Fibroblast of lung (primary cell): ENCODE measurements around the gene DPYD. TPM values are rescaled to one million over a fixed set of nuclear protein-coding genes. Genes with fewer than 3 reads are reported as not detected.

Source experiments
- DNase-seq, 2 donors: peaks; one replicate each; pipeline versions ENCODE4 v3.0.0 to v3.0.0-alpha.2; 2010; ENCODE audit warnings: low read depth in 2 of 2
- H2AFZ ChIP-seq: 2 replicates; pipeline ENCODE4 v1.5.1; 2012; ENCODE audit warnings: low read length, control low read depth, inconsistent platforms
- H3K27ac ChIP-seq: 2 replicates; pipeline ENCODE4 v1.5.1; 2011; ENCODE audit warnings: low read length, control low read depth; ENCODE audit not compliant: insufficient read depth
- H3K27me3 ChIP-seq: 2 replicates; pipeline ENCODE4 v1.5.1; 2011; ENCODE audit warnings: mild to moderate bottlenecking, low read length; ENCODE audit not compliant: control insufficient read depth, insufficient read depth
- H3K36me3 ChIP-seq: 2 replicates; pipeline ENCODE4 v1.5.1; 2011; ENCODE audit warnings: low read length; ENCODE audit not compliant: control insufficient read depth, insufficient read depth
- H3K4me1 ChIP-seq: 2 replicates; pipeline ENCODE4 v1.5.1; 2011; ENCODE audit warnings: low read length; ENCODE audit not compliant: control insufficient read depth, insufficient read depth; ENCODE audit errors: extremely low read depth
- H3K4me2 ChIP-seq: 2 replicates; pipeline ENCODE4 v1.5.1; 2011; ENCODE audit warnings: low read length, control low read depth; ENCODE audit not compliant: insufficient read depth; ENCODE audit errors: extremely low read depth
- H3K4me3 ChIP-seq, 4 experiments: fragments of 200-600 bp in 1 of 4; sonication (generic) in 1 of 4; replicated peaks in 1 of 4; 2 replicates each; pipeline ENCODE4 v1.5.1; 2011 to 2016; ENCODE audit warnings: low read length in 4 of 4, low read depth in 3 of 4, mild to moderate bottlenecking in 3 of 4, control low read depth in 2 of 4, inconsistent platforms in 1 of 4, mixed read lengths in 1 of 4; ENCODE audit not compliant: insufficient read depth in 1 of 4; ENCODE audit errors: control extremely low read depth in 1 of 4
- H3K79me2 ChIP-seq: 2 replicates; pipeline ENCODE4 v1.5.1; 2012; ENCODE audit warnings: mild to moderate bottlenecking, low read length, inconsistent platforms; ENCODE audit not compliant: control insufficient read depth, insufficient read depth
- H3K9ac ChIP-seq: 2 replicates; pipeline ENCODE4 v1.5.1; 2011; ENCODE audit warnings: mild to moderate bottlenecking, low read length, control low read depth; ENCODE audit not compliant: insufficient read depth
- H3K9me3 ChIP-seq: 2 replicates; pipeline ENCODE4 v1.5.1; 2012; ENCODE audit warnings: low read depth, low read length; ENCODE audit not compliant: control insufficient read depth, insufficient read depth
- H4K20me1 ChIP-seq: 2 replicates; pipeline ENCODE4 v1.5.1; 2011; ENCODE audit warnings: low read length; ENCODE audit not compliant: control insufficient read depth, insufficient read depth; ENCODE audit errors: extremely low read depth
- EZH2 ChIP-seq: IDR thresholded peaks from 2 replicates; pipeline ENCODE4 v1.5.1; 2012; ENCODE audit warnings: low read length, control low read depth, mild to moderate bottlenecking; ENCODE audit errors: missing control alignments
- polyA plus RNA-seq, 2 donors: library from polyadenylated mRNA; depleted of rRNA in 1 of 2; stranded (reverse) in 1 of 2; unstranded in 1 of 2; fragments of >200 nt; gene quantifications; 2 replicates each; pipeline ENCODE4 v1.2.1, GENCODE V29; 2011 to 2012; ENCODE audit warnings: missing spikeins in 1 of 2
- total RNA-seq: library from RNA; depleted of rRNA; stranded (reverse); fragments of >200 nt; gene quantifications from 2 replicates; pipeline ENCODE4 v1.2.1, GENCODE V29; 2014
- TF ChIP-seq, protein P1 (sequence below), 2 donors: IDR thresholded peaks in 1 of 2; conservative IDR thresholded peaks in 1 of 2; 1 replicate in 1 of 2; 2 replicates in 1 of 2; pipeline ENCODE4 v1.5.1; 2011 to 2012; ENCODE audit warnings: low read length in 2 of 2, control low read depth in 1 of 2, inconsistent platforms in 1 of 2, low read depth in 1 of 2, mild to moderate bottlenecking in 1 of 2

The DPYD gene
- total and polyA plus RNA-seq, 2 donors (not counting 1 experiment from before 2014, with no cell fraction given) = 32.0 to 63.1 TPM

DNA sequence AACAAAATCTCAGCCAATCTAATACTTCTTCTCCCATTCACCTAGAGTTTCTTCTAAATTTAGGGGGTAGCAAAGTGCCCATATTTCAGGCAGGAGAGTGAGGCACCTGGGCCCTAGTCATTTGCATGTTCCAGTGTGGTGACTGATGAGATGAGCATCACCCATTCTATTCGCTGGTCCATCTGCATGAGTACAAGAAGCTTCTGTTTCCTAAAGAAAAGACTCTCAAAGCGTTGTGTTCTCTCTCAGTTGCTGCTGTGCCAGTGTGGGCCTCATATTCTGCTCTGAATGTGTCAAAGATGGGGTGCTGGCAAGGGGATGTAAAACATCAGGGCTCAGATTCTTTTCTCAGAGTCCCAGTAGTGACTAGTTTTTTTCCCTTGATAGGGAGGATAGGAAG lies 16.1 kb upstream of the DPYD start:
- H3K27ac ChIP-seq = no peak overlapping the region
- H3K4me1 ChIP-seq = peaks cover 4% of the 10 kb centered on the region
- H3K36me3 ChIP-seq = no peaks in the 10 kb centered on the region
- no peak overlapping the region for H3K4me3 ChIP-seq
- TF ChIP-seq, protein P1, sequence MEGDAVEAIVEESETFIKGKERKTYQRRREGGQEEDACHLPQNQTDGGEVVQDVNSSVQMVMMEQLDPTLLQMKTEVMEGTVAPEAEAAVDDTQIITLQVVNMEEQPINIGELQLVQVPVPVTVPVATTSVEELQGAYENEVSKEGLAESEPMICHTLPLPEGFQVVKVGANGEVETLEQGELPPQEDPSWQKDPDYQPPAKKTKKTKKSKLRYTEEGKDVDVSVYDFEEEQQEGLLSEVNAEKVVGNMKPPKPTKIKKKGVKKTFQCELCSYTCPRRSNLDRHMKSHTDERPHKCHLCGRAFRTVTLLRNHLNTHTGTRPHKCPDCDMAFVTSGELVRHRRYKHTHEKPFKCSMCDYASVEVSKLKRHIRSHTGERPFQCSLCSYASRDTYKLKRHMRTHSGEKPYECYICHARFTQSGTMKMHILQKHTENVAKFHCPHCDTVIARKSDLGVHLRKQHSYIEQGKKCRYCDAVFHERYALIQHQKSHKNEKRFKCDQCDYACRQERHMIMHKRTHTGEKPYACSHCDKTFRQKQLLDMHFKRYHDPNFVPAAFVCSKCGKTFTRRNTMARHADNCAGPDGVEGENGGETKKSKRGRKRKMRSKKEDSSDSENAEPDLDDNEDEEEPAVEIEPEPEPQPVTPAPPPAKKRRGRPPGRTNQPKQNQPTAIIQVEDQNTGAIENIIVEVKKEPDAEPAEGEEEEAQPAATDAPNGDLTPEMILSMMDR (conservative IDR thresholded peaks at IDR 0.05 in 1 of 2, IDR thresholded peaks at IDR 0.05 in 1 of 2; ENCODE audit: low read depth in 1 of 2, low read length in 2 of 2) = no peak
- TF ChIP-seq EZH2 = no peak
- H3K27me3 ChIP-seq = no peaks in the 10 kb centered on the region
- H3K9ac ChIP-seq = no peak overlapping the region
- no peaks in the 10 kb centered on the region for H3K9me3 ChIP-seq
- H4K20me1 ChIP-seq = no peaks in the 10 kb centered on the region
- no peaks in the 10 kb centered on the region for H3K79me2 ChIP-seq
- H3K4me2 ChIP-seq = no peak overlapping the region
- peak overlapping the region; percentile 45 for H2AFZ ChIP-seq
- DNase-seq = no peak

DNA sequence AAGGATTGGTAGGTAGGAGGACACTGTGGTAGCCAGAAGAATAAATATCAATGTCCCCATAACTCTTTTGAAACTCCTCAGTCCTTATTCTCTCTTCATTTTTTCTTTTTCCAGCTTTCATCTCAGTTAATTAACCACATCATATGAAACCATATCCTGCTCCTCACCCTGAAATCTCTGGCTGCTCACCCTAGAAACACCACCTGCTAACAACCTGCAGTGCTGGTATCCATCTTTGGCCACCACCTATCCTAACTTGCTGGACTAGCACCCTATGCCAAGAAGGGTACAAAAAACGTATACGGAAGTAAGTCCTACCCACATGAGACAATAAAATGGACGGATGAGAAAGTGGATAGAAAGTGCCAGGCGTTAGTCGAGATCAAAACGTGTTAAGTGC lies 13.7 kb upstream of the DPYD start:
- no peak overlapping the region for H2AFZ ChIP-seq
- H3K27ac ChIP-seq = no peak overlapping the region
- H3K9ac ChIP-seq = no peak overlapping the region
- H4K20me1 ChIP-seq = no peaks in the 10 kb centered on the region
- TF ChIP-seq EZH2 = no peak
- TF ChIP-seq, protein P1 (conservative IDR thresholded peaks at IDR 0.05 in 1 of 2, IDR thresholded peaks at IDR 0.05 in 1 of 2; ENCODE audit: low read depth in 1 of 2, low read length in 2 of 2) = no peak
- no peak for DNase-seq
- H3K4me2 ChIP-seq = no peak overlapping the region
- no peaks in the 10 kb centered on the region for H3K9me3 ChIP-seq
- no peak overlapping the region for H3K4me3 ChIP-seq
- no peaks in the 10 kb centered on the region for H3K27me3 ChIP-seq
- H3K79me2 ChIP-seq = no peaks in the 10 kb centered on the region
- peaks cover 4% of the 10 kb centered on the region for H3K4me1 ChIP-seq
- H3K36me3 ChIP-seq = no peaks in the 10 kb centered on the region

DNA sequence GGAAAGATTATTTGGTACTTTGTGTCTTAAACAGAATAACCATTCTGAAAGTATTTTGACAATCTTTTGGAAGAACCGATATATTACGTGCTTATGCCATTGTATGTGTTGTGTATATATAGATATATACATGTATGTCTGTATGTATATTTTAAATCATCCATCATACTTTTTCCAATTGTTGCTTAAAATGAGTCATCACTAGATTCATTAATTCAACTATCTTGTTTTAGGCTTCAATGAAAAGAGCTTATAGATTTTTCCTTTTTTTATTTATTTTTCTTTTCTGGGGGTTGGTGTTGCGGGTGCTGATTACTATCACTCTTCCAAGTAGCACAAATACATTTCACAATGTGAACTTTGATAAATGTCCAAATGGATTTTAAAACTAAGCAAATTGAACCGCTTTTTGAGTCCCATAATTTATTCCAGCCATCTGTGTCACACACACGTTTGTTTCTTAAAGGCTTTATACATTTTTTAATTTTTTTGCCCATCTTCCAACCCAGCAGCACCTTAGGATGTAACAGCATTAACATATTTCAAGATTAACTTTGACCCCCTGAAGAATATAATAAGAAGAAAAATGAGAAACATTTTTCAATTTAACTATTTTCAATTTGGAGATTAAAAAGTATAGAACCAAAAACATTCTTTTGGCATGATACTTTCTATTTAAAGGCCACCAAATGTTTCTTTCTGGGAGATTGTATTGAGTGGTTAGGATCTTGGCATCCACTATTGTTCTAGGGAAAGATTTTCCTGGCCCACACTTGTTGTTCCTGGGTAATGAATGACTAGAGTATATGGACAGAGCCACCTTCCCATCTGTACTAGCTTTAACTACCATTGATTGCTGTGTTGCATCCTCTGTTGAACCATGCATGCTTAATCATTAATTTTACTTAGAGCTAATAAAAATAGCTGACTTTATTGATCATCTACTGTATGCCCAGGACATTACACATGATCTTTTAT lies 9.3 kb upstream of the DPYD start:
- Histone ChIP-seq H3K36me3 (no peaks in the 10 kb centered on the region), H2AFZ (no peak overlapping the region), H3K4me3 (no peak overlapping the region), H3K9ac (no peak overlapping the region), H3K9me3 (no peaks in the 10 kb centered on the region), H3K27ac (no peak overlapping the region), H3K4me2 (no peak overlapping the region), H4K20me1 (no peaks in the 10 kb centered on the region), H3K4me1 (no peaks in the 10 kb centered on the region), H3K27me3 (no peaks in the 10 kb centered on the region), H3K79me2 (no peaks in the 10 kb centered on the region)
- no peak for TF ChIP-seq EZH2
- TF ChIP-seq, protein P1 (conservative IDR thresholded peaks at IDR 0.05 in 1 of 2, IDR thresholded peaks at IDR 0.05 in 1 of 2; ENCODE audit: low read depth in 1 of 2, low read length in 2 of 2) = no peak
- DNase-seq = peak in 1 of 2 donors; percentile 23
